Dermis microvascular lymphatic vessel endothelial cell (primary cell): ENCODE measurements around the gene SPDYE5. TPM values are rescaled to one million over a fixed set of nuclear protein-coding genes. Genes with fewer than 3 reads are reported as not detected.

ENCODE experiments used
- DNase-seq, 2 donors: peaks; one replicate each; pipeline versions ENCODE4 v3.0.0 to v3.0.0-alpha.2; 2010; ENCODE audit warnings: low read depth in 2 of 2
- total RNA-seq: library from RNA; depleted of rRNA; stranded (reverse); fragments of >200 nt; gene quantifications from 2 replicates; pipeline ENCODE4 v1.2.1, GENCODE V29; 2014

Gene SPDYE5
- total RNA-seq, 1 donor from 2014 or later = not detected

DNA sequence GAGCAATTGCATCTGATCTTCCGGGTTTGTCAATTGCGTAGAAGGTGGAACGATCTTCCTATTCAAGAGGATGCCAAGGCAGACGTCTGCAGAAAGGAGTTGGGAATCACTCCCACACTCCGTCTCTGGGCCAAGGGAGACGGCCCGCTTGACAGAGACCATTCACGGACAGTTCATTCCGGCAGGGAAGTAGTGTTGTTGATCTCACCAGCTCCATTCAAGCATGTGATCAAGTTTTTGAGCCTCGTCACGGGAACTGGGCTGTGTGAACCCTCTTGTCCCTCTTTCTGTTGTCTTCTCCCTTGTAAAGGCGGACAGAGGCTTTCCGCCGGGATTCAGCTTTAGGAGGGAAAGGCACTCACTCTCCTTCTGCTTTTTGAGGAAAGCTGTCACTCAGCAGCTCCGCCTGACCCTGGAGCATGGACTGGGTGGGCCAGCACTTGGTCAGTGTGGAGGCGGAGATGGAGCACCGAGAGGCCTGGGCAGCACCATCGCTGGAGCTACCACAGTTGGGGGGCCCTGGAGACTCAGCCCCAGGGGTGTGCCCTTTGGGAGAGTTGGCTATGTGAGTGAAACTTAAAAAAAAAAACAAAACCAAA, 44.9 kb downstream of the SPDYE5 start:
- DNase-seq = no peak

DNA sequence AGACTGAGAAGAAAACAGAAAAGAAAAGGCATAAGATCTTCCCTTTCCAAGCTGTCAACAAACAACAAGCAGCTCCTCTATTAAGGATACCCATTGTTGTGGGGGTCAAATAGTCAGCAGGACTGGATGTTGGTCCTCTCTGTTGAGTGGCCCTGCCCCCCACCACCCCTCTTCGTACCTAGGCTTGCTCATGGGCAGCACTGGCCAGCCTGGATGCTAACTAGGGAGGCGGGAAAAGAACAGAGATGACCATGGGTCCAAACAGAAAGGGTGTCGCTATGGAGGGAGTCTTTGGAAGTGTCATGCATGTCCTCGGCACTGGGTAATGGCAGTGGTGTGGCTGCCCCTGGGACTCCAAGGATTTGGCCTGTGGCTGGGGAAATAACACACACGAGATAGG, 45.6 kb downstream of the SPDYE5 start:
- DNase-seq = no peak

DNA sequence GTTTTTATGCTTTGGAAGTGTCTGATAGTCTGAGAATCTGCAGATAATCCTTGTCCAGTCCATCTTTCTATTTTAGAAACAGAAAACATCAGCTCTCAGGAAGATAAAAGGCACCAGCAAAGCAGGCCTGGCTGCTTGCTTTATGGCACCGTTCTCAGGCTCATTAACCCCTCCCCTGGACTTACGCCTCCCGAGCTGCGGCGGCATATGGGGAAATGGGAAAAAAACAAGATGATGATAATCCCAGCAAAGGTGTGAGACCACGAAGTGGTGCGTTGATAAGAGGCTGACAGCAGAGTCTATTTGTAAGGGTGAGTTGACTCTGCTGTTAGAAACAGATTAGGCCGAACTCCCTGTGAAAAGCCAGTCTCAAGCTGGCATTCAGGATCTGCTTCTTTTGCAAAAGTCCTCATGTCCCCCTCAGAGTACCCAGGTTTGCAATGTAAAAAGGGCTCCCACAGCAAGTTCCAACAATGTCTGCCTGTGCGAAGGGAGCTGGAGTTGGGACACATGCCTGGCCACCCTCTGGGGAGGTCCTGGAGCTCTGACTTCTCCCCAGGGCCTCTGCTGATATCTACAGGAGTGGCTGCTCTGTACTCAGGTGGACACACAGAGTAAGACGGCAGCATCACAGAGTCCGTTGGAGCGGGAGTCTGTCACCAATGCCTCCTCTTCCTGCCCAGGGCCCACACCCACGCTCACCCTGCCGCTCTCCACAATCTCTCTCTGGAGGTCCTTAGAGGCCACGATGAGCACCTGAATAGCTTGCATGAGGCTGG, 54.3 kb downstream of the SPDYE5 start:
- no peak for DNase-seq

Other genes starting within 250 kb of the SPDYE5 start
- 0.90 and 1.0 TPM in 2 replicates for gene TRIM73, start 96.7 kb upstream of the SPDYE5 start, total RNA-seq
- gene POM121C, start 6.0 kb upstream of the SPDYE5 start, total RNA-seq = 4.5 and 7.0 TPM in 2 replicates
- 30.0 and 32.6 TPM in 2 replicates for gene HIP1, start 246.6 kb downstream of the SPDYE5 start, total RNA-seq